ENCODE data around the gene NPAS4.
"Not testable (repeated sequence)": the region's sequence is repeated elsewhere in the genome, so short reads cannot be mapped to it uniquely, and the experiment has no call there.

NPAS4 gene

DNA sequence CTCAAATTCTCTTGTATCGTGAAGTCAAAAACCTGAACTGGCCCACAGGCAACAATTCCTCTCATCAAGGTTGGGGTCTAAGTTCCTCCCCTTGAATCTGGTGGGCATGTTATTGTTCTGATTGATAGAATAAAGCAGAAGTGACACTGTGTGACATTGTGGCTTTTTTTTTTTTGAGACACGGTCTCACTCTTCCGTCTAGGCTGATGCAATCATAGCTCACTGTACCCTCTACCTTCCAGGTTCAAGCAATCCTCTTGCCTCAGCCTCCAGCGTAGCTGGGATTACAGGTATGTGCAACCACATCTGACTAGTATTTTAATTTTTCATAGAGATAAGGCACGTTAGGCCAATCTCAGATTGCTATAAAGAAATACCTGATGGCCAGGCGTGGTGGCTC is 37.0 kb downstream of the NPAS4 start:
- DNase-seq (ENCODE audit: low spot score) = no peak

GRCh38 chr11:66459138-66459778 is 38.4 kb downstream of the NPAS4 start:
- no peak for DNase-seq (ENCODE audit: low spot score)

DNA sequence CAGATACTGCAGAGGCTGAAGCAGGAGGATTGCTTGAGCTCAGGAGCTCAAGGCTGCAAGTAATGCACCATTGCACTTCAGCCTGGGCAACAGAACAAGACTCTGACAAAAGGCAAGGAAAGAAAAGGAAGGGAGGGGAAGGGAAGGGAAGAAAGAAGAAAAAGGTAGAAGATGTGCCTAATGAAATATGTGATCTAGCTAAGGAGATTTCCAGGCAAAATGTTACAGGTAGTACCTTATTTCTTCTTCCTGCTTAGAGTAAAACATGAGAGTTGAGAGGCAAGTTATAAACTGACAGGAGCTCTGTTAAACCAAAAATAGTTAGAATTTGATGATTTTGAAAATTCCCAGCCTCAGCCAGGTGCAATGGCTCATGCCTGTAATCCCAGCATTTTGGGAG is 41.2 kb downstream of the NPAS4 start:
- DNase-seq (ENCODE audit: low spot score) = no peak

DNA sequence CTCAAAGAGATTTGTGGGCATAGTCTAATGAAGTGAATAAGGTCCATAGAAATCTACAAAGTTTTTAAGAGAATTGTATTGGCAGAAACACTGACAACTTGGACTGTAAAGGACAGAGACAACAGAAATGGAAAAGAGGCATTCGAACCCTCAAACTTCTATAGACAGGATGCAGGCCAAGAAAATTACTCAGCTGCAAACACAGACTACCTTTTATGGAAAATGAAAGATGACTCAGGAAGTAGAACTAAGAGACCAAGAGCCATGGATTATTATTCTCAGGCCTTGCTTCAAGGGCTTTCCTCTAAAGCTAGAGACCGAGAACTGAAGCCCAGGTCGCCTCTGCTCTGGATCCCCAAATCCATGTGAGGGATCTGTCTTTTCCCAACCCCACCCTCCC is 42.1 kb downstream of the NPAS4 start:
- peak; percentile 18 for DNase-seq (ENCODE audit: low spot score)

DNA sequence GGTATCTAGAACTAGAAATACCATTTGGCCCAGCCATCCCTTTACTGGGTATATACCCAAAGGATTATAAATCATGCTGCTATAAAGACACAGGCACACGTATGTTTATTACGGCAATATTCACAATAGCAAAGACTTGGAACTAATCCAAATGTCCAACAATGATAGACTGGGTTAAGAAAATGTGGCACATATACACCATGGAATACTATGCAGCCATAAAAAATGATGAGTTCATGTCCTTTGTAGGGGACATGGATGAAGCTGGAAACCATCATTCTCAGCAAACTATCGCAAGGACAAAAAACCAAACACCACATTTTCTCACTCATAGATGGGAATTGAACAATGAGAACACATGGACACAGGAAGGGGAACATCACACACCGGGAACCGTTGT is 43.3 kb downstream of the NPAS4 start:
- DNase-seq (ENCODE audit: low spot score) = not testable (repeated sequence)

- DNase-seq (ENCODE audit: low spot score) = no peak
Observed at GRCh38 chr11:66464916-66465315, 44.1 kb downstream of the NPAS4 start.

- DNase-seq (ENCODE audit: low spot score) = no peak
Observed at GRCh38 chr11:66465373-66466224, 44.8 kb downstream of the NPAS4 start.

GRCh38 chr11:66466225-66467033 is 45.6 kb downstream of the NPAS4 start, which contains the start of gene PELI3:
Gene PELI3, plus strand, starts transcription at chr11:66466905. Its CDS starts 1,224 bp downstream, at chr11:66468129.
- peak; percentile 100 for DNase-seq (ENCODE audit: low spot score)

DNA sequence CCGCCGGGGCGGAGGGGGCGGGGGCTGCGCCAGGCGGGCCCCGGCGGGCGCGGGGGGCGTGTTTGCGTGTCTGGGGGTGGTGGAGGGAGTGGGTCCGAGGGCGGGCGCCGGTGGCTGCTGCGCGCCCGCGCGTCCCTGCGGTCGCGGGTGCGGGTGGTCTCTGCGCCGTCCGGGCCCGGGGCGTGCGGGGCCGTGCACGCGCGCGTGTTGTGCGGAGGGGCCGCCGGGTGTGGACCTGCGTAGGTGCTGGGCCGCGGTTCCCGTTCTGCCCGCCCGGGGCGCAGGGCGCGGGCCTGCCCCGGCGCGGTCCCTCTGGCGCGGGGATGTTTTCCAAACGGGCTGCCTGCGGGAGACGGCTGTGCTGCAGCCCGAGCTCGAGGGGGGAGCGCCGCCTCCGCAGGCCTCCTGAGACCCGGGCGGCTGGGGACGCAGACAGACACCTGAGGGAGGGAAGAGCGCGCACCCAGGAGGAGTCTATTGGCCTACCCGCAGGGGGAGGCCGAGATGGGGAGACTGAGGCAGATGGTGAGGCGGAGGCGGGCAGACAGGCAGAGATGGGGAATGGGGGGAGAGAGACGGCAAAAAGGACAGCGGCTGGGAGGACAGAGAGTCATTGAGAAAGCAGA is 46.3 kb downstream of the NPAS4 start:
- peak; percentile 99 for DNase-seq (ENCODE audit: low spot score)

- peak; percentile 99 for DNase-seq (ENCODE audit: low spot score)
Observed at GRCh38 chr11:66467756-66468155, 46.9 kb downstream of the NPAS4 start.

- no peak for DNase-seq (ENCODE audit: low spot score)
Observed at GRCh38 chr11:66468691-66469090, 47.9 kb downstream of the NPAS4 start.

DNA sequence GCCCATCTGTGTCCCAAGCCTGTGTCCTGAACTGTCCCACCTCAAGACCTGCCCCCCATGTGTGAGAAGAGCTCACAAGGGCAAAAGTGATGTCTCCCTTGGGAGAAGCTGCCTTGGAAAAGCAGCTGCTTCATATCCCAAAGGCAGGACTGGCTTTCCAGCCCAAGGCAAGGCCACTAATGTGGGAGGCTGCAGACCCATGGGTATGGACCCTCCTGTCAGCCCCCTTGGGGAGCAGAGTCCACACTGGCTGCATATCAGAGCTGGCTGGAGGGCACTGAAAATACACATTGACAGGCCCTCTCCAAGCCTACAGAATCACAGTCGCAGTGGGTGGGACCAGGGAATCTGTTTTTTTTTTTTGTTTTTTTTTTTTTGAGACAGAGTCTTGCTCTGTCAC is 48.6 kb downstream of the NPAS4 start:
- DNase-seq (ENCODE audit: low spot score) = no peak

DNA sequence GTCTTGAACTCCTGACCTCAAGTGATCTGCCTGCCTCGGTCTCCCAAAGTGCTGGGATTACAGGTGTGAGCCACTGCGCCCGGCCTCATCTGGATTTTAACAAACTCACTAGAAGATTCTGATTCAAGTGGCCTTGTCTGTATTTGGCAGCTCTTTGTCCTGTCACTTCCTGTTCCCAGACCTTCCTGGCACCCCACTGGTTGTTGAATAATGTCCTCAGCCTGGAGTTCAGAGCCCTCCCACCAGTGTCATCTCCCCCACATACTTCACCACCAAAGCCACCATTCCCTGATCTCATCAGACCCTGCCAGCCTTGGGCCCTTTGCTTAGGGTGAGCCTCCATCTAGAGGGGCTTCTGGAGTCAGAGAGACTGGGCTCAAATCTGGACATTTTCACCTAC is 49.2 kb downstream of the NPAS4 start:
- DNase-seq (ENCODE audit: low spot score) = no peak

DNA sequence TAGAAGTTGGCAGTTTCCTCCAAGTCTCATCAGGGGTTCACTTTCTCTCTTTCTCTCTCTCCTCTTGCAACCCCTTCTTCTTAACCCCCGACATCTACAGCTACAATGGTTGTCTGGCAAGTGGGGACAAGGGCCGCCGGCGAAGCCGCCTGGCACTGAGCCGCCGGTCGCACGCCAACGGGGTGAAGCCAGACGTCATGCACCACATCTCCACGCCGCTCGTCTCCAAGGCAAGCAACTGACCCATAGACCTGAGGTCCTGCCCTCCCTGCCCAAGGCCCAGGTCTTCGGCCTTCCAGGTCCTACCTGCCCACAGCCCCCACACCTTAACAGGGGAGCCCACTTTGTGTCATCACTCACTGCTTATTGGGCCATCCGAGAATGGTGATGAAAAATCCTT is 50.3 kb downstream of the NPAS4 start:
- DNase-seq (ENCODE audit: low spot score) = no peak

- DNase-seq (ENCODE audit: low spot score) = no peak
Observed at GRCh38 chr11:66472054-66472453, 51.2 kb downstream of the NPAS4 start.

GRCh38 chr11:66473167-66473566 is 52.3 kb downstream of the NPAS4 start:
- DNase-seq (ENCODE audit: low spot score) = no peak

DNA sequence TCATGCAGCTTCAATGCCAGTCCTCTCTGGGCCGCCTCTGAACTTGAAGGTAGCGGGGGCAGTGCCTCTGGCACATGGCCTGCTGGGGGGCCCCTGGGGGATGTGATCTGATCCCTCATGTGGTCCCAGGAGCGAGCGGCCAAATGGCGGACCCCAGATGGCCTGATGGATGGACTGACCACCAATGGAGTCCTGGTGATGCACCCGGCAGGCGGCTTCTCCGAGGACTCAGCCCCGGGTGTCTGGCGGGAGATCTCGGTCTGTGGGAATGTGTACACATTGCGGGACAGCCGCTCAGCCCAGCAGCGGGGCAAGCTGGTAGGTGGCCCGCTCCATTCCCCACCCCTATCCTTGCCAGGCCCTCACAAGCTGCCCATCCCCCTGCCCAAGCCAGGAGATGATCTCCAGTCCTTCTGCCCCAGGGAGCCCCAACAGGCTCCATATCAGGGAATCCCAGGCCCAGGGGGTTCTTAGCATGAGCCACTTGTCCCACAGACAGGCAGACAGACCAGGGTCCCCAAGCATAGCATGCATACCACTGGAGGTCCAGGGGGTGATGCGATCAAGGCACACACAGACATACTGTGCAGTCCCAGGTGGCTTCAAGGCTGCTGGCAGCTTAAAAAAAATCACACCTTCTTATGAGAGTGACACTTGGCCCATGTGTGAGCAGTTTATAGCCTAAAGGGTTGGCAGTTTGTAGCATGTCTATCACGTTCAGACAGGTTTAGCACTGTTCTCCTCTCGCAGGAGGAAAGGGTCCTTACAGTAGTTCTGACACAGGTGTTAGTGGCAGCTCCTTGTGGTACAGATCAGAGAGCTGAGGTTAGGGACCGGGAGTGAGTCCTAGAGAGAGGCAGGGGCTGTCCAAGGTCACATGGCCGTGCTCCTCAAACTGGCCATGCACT is 53.0 kb downstream of the NPAS4 start:
- no peak for DNase-seq (ENCODE audit: low spot score)

DNA sequence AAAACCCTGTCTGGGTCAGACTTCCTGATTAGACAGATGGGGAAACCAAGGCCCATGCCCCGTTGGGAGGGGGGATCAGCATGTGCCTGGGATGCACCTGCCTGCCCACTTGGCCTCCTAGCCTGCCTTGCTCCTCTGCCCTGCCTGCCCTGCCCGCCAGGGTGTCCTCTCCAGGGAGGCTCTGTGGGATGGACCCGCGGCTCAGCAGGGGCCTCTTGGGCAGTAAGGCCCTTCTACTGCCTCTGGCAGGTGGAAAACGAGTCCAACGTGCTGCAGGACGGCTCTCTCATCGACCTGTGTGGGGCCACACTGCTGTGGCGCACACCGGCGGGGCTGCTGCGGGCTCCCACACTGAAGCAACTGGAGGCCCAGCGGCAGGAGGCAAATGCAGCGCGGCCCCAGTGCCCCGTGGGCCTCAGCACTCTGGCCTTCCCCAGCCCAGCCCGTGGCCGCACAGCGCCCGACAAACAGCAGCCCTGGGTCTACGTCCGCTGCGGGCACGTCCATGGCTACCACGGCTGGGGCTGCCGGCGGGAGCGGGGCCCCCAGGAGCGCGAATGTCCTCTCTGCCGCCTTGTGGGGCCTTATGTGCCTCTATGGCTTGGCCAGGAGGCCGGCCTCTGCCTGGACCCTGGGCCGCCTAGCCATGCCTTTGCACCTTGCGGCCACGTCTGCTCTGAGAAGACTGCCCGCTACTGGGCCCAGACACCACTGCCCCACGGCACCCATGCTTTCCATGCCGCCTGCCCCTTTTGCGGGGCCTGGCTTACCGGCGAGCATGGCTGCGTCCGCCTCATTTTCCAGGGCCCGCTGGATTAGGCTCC is 54.7 kb downstream of the NPAS4 start:
- DNase-seq (ENCODE audit: low spot score) = no peak

All from HuH-7.5 (cell line).